ACC112 (cell line): ENCODE data around the gene GNAI3.

Experiments used
- H2AFZ ChIP-seq: fragments of 200-600 bp; sonication (generic); one replicate; pipeline ENCODE4 v1.6.0; 2017; ENCODE audit warnings: antibody characterized with exemption, low read length; ENCODE audit not compliant: unreplicated experiment
- H3K27ac ChIP-seq: fragments of 200-600 bp; sonication (generic); 2 replicates; pipeline ENCODE4 v1.5.1; 2014; ENCODE audit warnings: low read depth, mild to moderate bottlenecking, antibody characterized with exemption, low read length, moderate library complexity
- H3K27me3 ChIP-seq: fragments of 200-600 bp; sonication (generic); 2 replicates; pipeline ENCODE4 v1.6.1; 2014; ENCODE audit warnings: mild to moderate bottlenecking, antibody characterized with exemption, low read length, moderate library complexity, mixed read lengths; ENCODE audit not compliant: insufficient read depth
- H3K36me3 ChIP-seq: fragments of 200-600 bp; sonication (generic); 2 replicates; pipeline ENCODE4 v1.6.1; 2016; ENCODE audit warnings: mild to moderate bottlenecking, antibody characterized with exemption, low read length, moderate library complexity, mixed read lengths; ENCODE audit not compliant: insufficient read depth
- H3K4me1 ChIP-seq: fragments of 200-600 bp; sonication (generic); one replicate; pipeline ENCODE4 v1.6.1; 2016; ENCODE audit warnings: low read length, mixed read lengths; ENCODE audit not compliant: insufficient read depth, unreplicated experiment, control insufficient read depth
- H3K4me3 ChIP-seq: fragments of 200-600 bp; sonication (generic); 2 replicates; pipeline ENCODE4 v1.5.1; 2014; ENCODE audit warnings: mild to moderate bottlenecking, low read depth, low read length
- H3K79me2 ChIP-seq: fragments of 200-600 bp; sonication (generic); one replicate; pipeline ENCODE4 v1.6.0; 2016; ENCODE audit warnings: low read length; ENCODE audit not compliant: control insufficient read depth, unreplicated experiment, insufficient read depth

GNAI3 gene

GRCh38 chr1:109598655-109599054 lies 50.2 kb downstream of the GNAI3 start:
- Histone ChIP-seq H3K27me3 (no peaks in the 10 kb centered on the region), H3K4me1 (peaks cover 16% of the 10 kb centered on the region), H3K4me3 (no peak overlapping the region), H3K36me3 (peaks cover 3% of the 10 kb centered on the region; the same call in 1 of the 2 replicates), H3K27ac (no peak overlapping the region), H2AFZ (no peak overlapping the region), H3K79me2 (no peaks in the 10 kb centered on the region)

- no peaks in the 10 kb centered on the region for H3K79me2 ChIP-seq
- no peak overlapping the region for H2AFZ ChIP-seq
- no peak overlapping the region for H3K27ac ChIP-seq
- no peaks in the 10 kb centered on the region for H3K4me1 ChIP-seq
- H3K36me3 ChIP-seq: no peaks in the 10 kb centered on the region; the same call in 1 of the 2 replicates
- H3K4me3 ChIP-seq: no peak overlapping the region
- H3K27me3 ChIP-seq: no peaks in the 10 kb centered on the region
These were observed 54.8 kb downstream of the GNAI3 start for GRCh38 chr1:109603229-109603628.

DNA sequence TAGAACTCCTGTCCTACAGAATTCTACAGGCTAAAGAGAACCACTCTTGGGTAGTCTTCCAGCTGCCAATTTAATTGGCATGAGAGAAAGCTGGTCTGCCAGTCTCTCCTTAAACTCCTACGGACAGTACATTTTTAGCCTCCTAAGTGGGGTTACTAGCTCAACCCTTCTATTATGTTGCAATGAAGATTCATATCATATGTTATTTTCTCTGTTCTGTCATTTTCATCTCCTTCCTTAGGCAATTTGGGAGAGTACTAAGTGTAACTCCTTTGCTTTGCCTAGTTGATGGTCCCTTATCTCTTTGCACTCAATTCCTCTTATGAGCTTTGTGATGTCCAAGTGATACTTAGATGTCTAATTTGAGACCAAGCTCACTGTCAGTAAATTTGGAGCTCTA lies 57.0 kb downstream of the GNAI3 start:
- no peak overlapping the region for H3K4me3 ChIP-seq
- H3K27me3 ChIP-seq: no peaks in the 10 kb centered on the region
- no peaks in the 10 kb centered on the region for H3K79me2 ChIP-seq
- H3K36me3 ChIP-seq: no peaks in the 10 kb centered on the region; the same call in 1 of the 2 replicates
- H3K27ac ChIP-seq: no peak overlapping the region
- no peak overlapping the region for H2AFZ ChIP-seq
- no peaks in the 10 kb centered on the region for H3K4me1 ChIP-seq

DNA sequence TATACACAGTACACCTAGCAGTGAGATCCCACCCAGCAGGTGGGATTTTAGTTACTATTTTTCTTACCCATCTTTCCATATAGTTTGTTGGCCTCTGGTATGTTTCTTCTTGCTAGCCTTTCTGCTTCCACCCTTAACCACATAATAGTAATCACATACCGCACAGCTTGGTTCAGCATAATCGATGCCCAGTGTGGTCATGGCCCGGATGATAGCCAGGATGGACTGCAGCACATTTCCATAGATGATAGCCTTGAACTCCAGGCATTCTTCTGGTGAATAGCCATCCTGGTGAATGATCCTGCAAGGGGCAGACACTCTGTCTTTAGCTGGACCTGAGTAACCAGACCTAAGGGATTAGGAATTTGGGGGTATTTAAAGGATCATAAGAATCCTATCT lies 61.5 kb downstream of the GNAI3 start:
- Histone ChIP-seq H3K4me1 (peaks cover 8% of the 10 kb centered on the region), H3K36me3 (no peaks in the 10 kb centered on the region), H2AFZ (no peak overlapping the region), H3K27me3 (no peaks in the 10 kb centered on the region), H3K79me2 (no peaks in the 10 kb centered on the region), H3K4me3 (no peak overlapping the region), H3K27ac (no peak overlapping the region)

GRCh38 chr1:109610609-109611307 lies 62.3 kb downstream of the GNAI3 start:
- Histone ChIP-seq H3K27ac (no peak overlapping the region), H3K36me3 (no peaks in the 10 kb centered on the region), H2AFZ (no peak overlapping the region), H3K27me3 (no peaks in the 10 kb centered on the region), H3K4me1 (peaks cover 8% of the 10 kb centered on the region), H3K79me2 (no peaks in the 10 kb centered on the region), H3K4me3 (no peak overlapping the region)

GRCh38 chr1:109611308-109611990 lies 63.0 kb downstream of the GNAI3 start:
- Histone ChIP-seq H2AFZ (no peak overlapping the region), H3K36me3 (no peaks in the 10 kb centered on the region), H3K4me1 (peaks cover 8% of the 10 kb centered on the region), H3K27ac (no peak overlapping the region), H3K4me3 (no peak overlapping the region), H3K79me2 (no peaks in the 10 kb centered on the region), H3K27me3 (no peaks in the 10 kb centered on the region)

DNA sequence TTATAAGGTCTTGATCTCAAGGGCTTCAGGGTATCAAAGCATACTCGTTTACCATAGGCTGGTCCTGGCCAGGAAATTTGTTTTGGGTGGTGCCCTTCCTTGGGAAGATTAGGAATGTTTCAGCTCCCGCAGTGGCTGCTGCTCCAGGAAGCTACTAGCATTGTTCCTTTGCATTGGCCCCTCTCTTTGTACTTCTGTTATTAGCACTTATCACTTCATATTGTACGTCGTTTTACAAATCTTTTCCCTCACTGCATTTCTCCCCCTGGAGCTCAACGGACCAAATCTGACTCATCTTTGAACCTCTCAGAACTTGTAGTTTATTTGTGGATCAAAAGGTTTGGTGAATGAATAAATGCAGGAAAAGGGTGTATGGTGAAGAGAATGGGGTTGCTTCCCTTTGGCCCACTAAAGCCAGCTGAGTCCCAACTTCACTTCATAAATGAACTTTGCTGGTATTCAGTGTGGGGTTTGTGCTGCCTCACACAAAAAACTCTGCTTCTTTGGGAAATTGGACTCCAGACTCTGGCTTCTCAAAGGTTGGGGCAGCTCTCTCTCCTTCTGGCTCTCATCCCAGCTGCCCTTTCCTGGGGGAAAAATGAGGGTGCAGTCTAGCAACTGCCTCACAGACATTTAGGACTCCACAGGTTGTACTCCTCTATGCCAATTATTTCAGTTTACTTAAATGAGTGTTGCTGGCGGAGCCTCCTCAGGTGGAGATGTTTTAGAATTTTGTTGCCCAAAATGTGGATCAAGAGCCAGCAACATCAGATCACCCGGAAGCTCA lies 65.1 kb downstream of the GNAI3 start:
- no peaks in the 10 kb centered on the region for H3K79me2 ChIP-seq
- no peak overlapping the region for H3K4me3 ChIP-seq
- H3K36me3 ChIP-seq: no peaks in the 10 kb centered on the region
- H3K4me1 ChIP-seq: peaks cover 25% of the 10 kb centered on the region
- no peak overlapping the region for H3K27ac ChIP-seq
- H3K27me3 ChIP-seq: no peaks in the 10 kb centered on the region
- no peak overlapping the region for H2AFZ ChIP-seq

DNA sequence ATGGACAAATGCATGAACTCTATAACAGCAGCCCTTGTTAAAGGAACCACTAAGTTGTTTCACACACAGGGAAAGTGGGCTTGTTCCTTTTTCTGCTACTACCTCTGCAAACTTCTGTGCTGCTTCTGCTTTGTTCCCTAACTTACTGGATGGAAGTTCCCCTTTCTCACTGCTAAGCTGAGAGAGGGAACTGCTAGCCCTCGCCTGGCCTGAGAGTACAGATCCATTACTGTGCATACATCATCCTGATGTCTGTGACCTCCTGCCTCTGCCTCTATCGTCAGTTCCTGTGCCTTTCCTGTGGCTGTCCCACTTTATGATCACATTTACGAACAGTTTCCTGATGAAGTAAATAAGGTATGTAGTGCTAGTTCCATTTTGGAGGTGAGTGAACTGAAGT lies 67.5 kb downstream of the GNAI3 start:
- Histone ChIP-seq H3K4me1 (peaks cover 34% of the 10 kb centered on the region), H3K27ac (no peak overlapping the region), H3K4me3 (no peak overlapping the region)

GRCh38 chr1:109616391-109616790 lies 68.0 kb downstream of the GNAI3 start:
- Histone ChIP-seq H3K27me3 (no peaks in the 10 kb centered on the region), H3K27ac (peak overlapping the region; percentile 92; the same call in 1 of the 2 replicates), H3K36me3 (no peaks in the 10 kb centered on the region), H3K4me1 (peaks cover 34% of the 10 kb centered on the region), H3K79me2 (peaks cover 15% of the 10 kb centered on the region), H3K4me3 (no peak overlapping the region), H2AFZ (no peak overlapping the region)

More for the DNA sequence above, 67.5 kb downstream of the GNAI3 start:
- H3K27me3 ChIP-seq: no peaks in the 10 kb centered on the region
- no peaks in the 10 kb centered on the region for H3K36me3 ChIP-seq
- H2AFZ ChIP-seq: no peak overlapping the region
- peaks cover 10% of the 10 kb centered on the region for H3K79me2 ChIP-seq

DNA sequence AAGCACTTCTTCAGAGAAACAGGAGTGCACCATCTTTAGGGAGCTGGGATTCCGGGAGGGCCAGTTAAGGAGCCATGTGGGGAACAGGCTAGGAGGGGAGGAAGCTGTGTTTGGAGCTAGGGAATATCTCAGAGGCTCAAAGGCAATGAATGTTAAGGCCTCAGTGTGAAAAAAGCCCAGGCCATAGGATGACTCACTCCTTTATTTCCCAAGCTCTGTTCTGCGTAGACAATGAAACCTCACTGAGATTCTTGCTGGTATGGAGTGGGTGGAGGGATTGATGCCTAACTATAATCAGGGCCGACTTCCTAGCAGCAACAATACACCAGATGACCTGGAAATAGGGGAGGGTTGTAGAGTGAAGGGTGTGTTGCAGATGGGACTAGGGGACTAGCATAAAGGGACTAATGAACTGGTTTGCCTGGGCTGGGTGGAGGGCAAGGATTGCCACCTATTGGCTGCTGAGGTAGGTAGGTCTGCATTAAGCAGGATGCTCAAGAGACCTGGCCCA lies 68.9 kb downstream of the GNAI3 start:
- Histone ChIP-seq H3K4me1 (peaks cover 44% of the 10 kb centered on the region), H2AFZ (peak overlapping the region; percentile 72)

More for the DNA sequence above, 68.9 kb downstream of the GNAI3 start:
- Histone ChIP-seq H3K4me3 (no peak overlapping the region), H3K27ac (peak overlapping the region; percentile 92), H3K79me2 (peaks cover 24% of the 10 kb centered on the region), H3K36me3 (no peaks in the 10 kb centered on the region), H3K27me3 (no peaks in the 10 kb centered on the region)
